Naive B cell (primary cell): ENCODE data around the gene TMEM108. TPM values are rescaled to one million over a fixed set of nuclear protein-coding genes. Genes with fewer than 3 reads are reported as not detected.

Experiments
- ATAC-seq, 2 donors: fragments of 150-1000 bp; cut with Tn5 transposase; 2 replicates each; pipeline ENCODE4 v1.10.0; 2021; ENCODE audit warnings: low read depth in 2 of 2, mild to moderate bottlenecking in 2 of 2, moderate library complexity in 2 of 2
- DNase-seq: peaks from one replicate; pipeline ENCODE4 v3.0.0; 2022
- H3K27ac Mint-ChIP-seq, 6 donors: one replicate each; pipeline ENCODE4 v1.8.0; 2020 to 2022; ENCODE audit warnings: mild to moderate bottlenecking in 6 of 6, mixed read lengths in 6 of 6, moderate library complexity in 5 of 6, inconsistent platforms in 2 of 6
- H3K27me3 Mint-ChIP-seq, 3 donors: one replicate each; pipeline ENCODE4 v1.8.0; 2021 to 2022; ENCODE audit warnings: mixed read lengths in 3 of 3, mild to moderate bottlenecking in 1 of 3
- H3K36me3 Mint-ChIP-seq, 2 donors: one replicate each; pipeline ENCODE4 v1.8.0; 2020 to 2022; ENCODE audit warnings: mixed read lengths in 2 of 2, inconsistent platforms in 1 of 2, mild to moderate bottlenecking in 1 of 2
- H3K4me1 Mint-ChIP-seq, 3 donors: one replicate each; pipeline ENCODE4 v1.8.0; 2020 to 2022; ENCODE audit warnings: mixed read lengths in 3 of 3, inconsistent platforms in 1 of 3, mild to moderate bottlenecking in 1 of 3, moderate library complexity in 1 of 3
- H3K4me3 Mint-ChIP-seq, 8 donors: one replicate each; pipeline ENCODE4 v1.8.0; 2020 to 2022; ENCODE audit warnings: mild to moderate bottlenecking in 8 of 8, mixed read lengths in 8 of 8, moderate library complexity in 8 of 8, inconsistent platforms in 2 of 8
- H3K9me3 Mint-ChIP-seq, 7 donors: one replicate each; pipeline ENCODE4 v1.8.0; 2020 to 2022; ENCODE audit warnings: mixed read lengths in 7 of 7, mild to moderate bottlenecking in 5 of 7, inconsistent platforms in 2 of 7, moderate library complexity in 1 of 7
- polyA plus RNA-seq, 6 donors: library from polyadenylated mRNA; unstranded; fragments of 300-500 nt; fragmentation: Illumina TruSeq; gene quantifications; one replicate each; pipeline ENCODE4 v1.2.3, GENCODE V29; 2021; ENCODE audit warnings: low read depth in 6 of 6

The TMEM108 gene
- polyA plus RNA-seq, 6 donors from 2014 or later, result not detected

- H3K36me3 Mint-ChIP-seq, result no peaks in the 10 kb centered on the region
- ATAC-seq (no peak), DNase-seq (no peak)
- no peaks in the 10 kb centered on the region for H3K9me3 Mint-ChIP-seq
- no peaks in the 10 kb centered on the region for H3K4me1 Mint-ChIP-seq
- peaks cover 0 to 11% (median 10%) of the 10 kb centered on the region in 3 donors for H3K27me3 Mint-ChIP-seq
- H3K4me3 Mint-ChIP-seq, result no peak overlapping the region
- H3K27ac Mint-ChIP-seq, result peak overlapping the region in 1 of 6 donors; percentile 24
Observed at GRCh38 chr3:133375403-133375745, 337.2 kb downstream of the TMEM108 start.

DNA sequence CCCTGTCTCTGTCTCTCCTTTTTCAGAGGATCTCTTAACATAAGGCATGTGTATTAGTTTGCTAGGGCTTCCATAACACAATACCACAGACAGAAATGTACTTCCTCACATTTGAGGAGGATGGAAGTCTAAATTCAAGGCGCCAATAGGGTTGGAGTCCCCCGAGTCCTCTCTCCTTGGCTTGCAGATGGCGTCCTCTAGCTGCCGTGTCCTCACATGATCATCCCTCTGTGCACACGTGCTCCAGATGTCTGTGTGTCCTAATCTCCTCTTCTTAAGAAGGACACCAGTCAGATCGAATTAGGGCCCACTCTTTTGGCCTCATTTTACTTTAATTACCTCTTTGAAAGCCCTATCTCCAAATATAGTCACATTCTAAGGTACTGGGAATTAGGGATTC lies 338.6 kb downstream of the TMEM108 start:
- no peaks in the 10 kb centered on the region for H3K36me3 Mint-ChIP-seq
- H3K4me3 Mint-ChIP-seq, result no peak overlapping the region
- H3K4me1 Mint-ChIP-seq, result no peaks in the 10 kb centered on the region
- ATAC-seq (no peak), DNase-seq (no peak)
- H3K9me3 Mint-ChIP-seq, result no peaks in the 10 kb centered on the region
- H3K27me3 Mint-ChIP-seq, result peaks cover 0 to 19% (median 1%) of the 10 kb centered on the region in 3 donors
- H3K27ac Mint-ChIP-seq, result peak overlapping the region in 1 of 6 donors; percentile 40

GRCh38 chr3:133377396-133377795 lies 339.2 kb downstream of the TMEM108 start:
- peaks cover 0 to 25% (median 4%) of the 10 kb centered on the region in 3 donors for H3K27me3 Mint-ChIP-seq

GRCh38 chr3:133379926-133380325 lies 341.7 kb downstream of the TMEM108 start:
- Mint-ChIP-seq H3K36me3 (no peaks in the 10 kb centered on the region), H3K4me3 (no peak overlapping the region), H3K27me3 (peaks cover 0 to 40% (median 19%) of the 10 kb centered on the region in 3 donors)

More at GRCh38 chr3:133377396-133377795, 339.2 kb downstream of the TMEM108 start:
- Mint-ChIP-seq H3K27ac (peak overlapping the region in 2 of 6 donors; percentile 40 to 73), H3K9me3 (no peaks in the 10 kb centered on the region), H3K36me3 (no peaks in the 10 kb centered on the region), H3K4me3 (no peak overlapping the region), H3K4me1 (no peaks in the 10 kb centered on the region)
- ATAC-seq (no peak), DNase-seq (no peak)

DNA sequence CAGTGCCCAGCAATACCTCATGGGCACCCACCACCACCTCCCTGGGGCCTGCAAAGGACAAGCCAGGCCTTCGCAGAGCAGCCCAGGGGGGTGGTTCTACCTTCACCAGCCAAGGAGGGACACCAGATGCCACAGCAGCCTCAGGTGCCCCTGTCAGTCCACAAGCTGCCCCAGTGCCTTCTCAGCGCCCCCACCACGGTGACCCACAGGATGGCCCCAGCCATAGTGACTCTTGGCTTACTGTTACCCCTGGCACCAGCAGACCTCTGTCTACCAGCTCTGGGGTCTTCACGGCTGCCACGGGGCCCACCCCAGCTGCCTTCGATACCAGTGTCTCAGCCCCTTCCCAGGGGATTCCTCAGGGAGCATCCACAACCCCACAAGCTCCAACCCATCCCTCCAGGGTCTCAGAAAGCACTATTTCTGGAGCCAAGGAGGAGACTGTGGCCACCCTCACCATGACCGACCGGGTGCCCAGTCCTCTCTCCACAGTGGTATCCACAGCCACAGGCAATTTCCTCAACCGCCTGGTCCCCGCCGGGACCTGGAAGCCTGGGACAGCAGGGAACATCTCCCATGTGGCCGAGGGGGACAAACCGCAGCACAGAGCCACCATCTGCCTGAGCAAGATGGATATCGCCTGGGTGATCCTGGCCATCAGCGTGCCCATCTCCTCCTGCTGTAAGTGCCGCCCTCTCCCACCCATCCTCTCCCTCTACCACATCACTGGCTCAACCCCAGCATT lies 342.5 kb downstream of the TMEM108 start:
- no peak for ATAC-seq
- H3K9me3 Mint-ChIP-seq, result no peaks in the 10 kb centered on the region
- H3K4me1 Mint-ChIP-seq, result peaks cover 0 to 4% (median 0%) of the 10 kb centered on the region in 3 donors

More at GRCh38 chr3:133379926-133380325, 341.7 kb downstream of the TMEM108 start:
- no peak for DNase-seq
- H3K4me1 Mint-ChIP-seq, result no peaks in the 10 kb centered on the region
- no peak for ATAC-seq
- H3K27ac Mint-ChIP-seq, result no peak overlapping the region
- no peaks in the 10 kb centered on the region for H3K9me3 Mint-ChIP-seq

GRCh38 chr3:133381346-133382109 lies 343.3 kb downstream of the TMEM108 start:
- no peaks in the 10 kb centered on the region for H3K36me3 Mint-ChIP-seq
- H3K9me3 Mint-ChIP-seq, result no peaks in the 10 kb centered on the region
- peaks cover 0 to 45% (median 30%) of the 10 kb centered on the region in 3 donors for H3K27me3 Mint-ChIP-seq
- peaks cover 0 to 7% (median 0%) of the 10 kb centered on the region in 3 donors for H3K4me1 Mint-ChIP-seq
- no peak for ATAC-seq
- H3K27ac Mint-ChIP-seq, result peak overlapping the region in 1 of 6 donors; percentile 8
- no peak for DNase-seq
- no peak overlapping the region for H3K4me3 Mint-ChIP-seq

More for the DNA sequence above, 342.5 kb downstream of the TMEM108 start:
- Mint-ChIP-seq H3K27ac (no peak overlapping the region), H3K4me3 (no peak overlapping the region), H3K27me3 (peaks cover 0 to 45% (median 26%) of the 10 kb centered on the region in 3 donors), H3K36me3 (no peaks in the 10 kb centered on the region)
- DNase-seq, result no peak

GRCh38 chr3:133383175-133383574 lies 345.0 kb downstream of the TMEM108 start:
- Mint-ChIP-seq H3K4me1 (peaks cover 0 to 7% (median 0%) of the 10 kb centered on the region in 3 donors), H3K4me3 (no peak overlapping the region), H3K9me3 (no peaks in the 10 kb centered on the region), H3K27ac (no peak overlapping the region), H3K27me3 (peaks cover 0 to 45% (median 30%) of the 10 kb centered on the region in 3 donors), H3K36me3 (no peaks in the 10 kb centered on the region)
- no peak for ATAC-seq
- no peak for DNase-seq

GRCh38 chr3:133383741-133384140 lies 345.6 kb downstream of the TMEM108 start:
- no peaks in the 10 kb centered on the region for H3K9me3 Mint-ChIP-seq

DNA sequence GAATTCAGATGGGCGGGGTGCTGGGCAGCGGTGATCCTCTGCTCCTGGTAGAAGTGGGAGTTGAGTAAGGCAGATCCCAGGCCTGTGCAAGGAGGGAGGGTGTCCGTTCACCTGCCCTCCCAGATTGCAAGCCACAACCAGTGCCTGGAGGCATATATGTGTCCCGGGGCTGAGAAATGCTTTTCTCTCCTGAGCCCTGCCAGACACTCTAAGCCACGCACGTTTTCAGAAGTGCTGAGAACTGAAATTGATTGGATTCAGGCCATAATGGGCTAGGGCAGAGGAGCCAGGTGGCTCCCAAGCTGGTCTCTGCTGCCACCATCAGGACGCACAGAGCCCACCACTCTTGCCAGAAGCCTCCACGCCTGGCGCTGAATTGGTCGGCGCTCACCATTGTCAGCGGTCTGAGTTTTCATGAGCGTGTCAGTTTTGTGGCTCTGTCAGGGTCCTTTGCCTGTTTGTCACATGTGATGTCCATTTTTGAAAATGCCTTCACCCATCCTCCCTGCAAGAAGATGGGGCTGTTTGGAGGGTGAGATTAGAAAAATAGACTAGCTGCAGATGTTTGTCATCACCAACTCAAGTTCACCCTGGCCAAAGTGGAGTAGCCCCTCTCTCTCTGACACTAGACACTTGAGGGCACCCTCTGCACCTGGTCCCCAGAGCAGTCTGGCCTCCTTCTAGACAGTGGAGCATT lies 346.3 kb downstream of the TMEM108 start:
- H3K36me3 Mint-ChIP-seq, result no peaks in the 10 kb centered on the region
- no peak overlapping the region for H3K4me3 Mint-ChIP-seq
- H3K9me3 Mint-ChIP-seq, result no peaks in the 10 kb centered on the region
- H3K27me3 Mint-ChIP-seq, result peaks cover 0 to 50% (median 30%) of the 10 kb centered on the region in 3 donors
- peak; percentile 58 to 61 for ATAC-seq
- peaks cover 0 to 7% (median 0%) of the 10 kb centered on the region in 3 donors for H3K4me1 Mint-ChIP-seq
- no peak overlapping the region for H3K27ac Mint-ChIP-seq
- no peak for DNase-seq

More at GRCh38 chr3:133383741-133384140, 345.6 kb downstream of the TMEM108 start:
- no peak for DNase-seq
- no peak for ATAC-seq
- H3K27me3 Mint-ChIP-seq, result peaks cover 0 to 45% (median 30%) of the 10 kb centered on the region in 3 donors
- H3K4me1 Mint-ChIP-seq, result peaks cover 0 to 7% (median 0%) of the 10 kb centered on the region in 3 donors
- H3K36me3 Mint-ChIP-seq, result no peaks in the 10 kb centered on the region
- no peak overlapping the region for H3K27ac Mint-ChIP-seq
- no peak overlapping the region for H3K4me3 Mint-ChIP-seq

GRCh38 chr3:133386876-133387275 lies 348.7 kb downstream of the TMEM108 start:
- H3K4me3 Mint-ChIP-seq, result no peak overlapping the region
- no peaks in the 10 kb centered on the region for H3K9me3 Mint-ChIP-seq
- H3K27me3 Mint-ChIP-seq, result peaks cover 0 to 35% (median 30%) of the 10 kb centered on the region in 3 donors
- H3K36me3 Mint-ChIP-seq, result no peaks in the 10 kb centered on the region
- DNase-seq (no peak), ATAC-seq (no peak)
- no peak overlapping the region for H3K27ac Mint-ChIP-seq
- H3K4me1 Mint-ChIP-seq, result peaks cover 0 to 7% (median 0%) of the 10 kb centered on the region in 3 donors

GRCh38 chr3:133387341-133387740 lies 349.1 kb downstream of the TMEM108 start:
- H3K27ac Mint-ChIP-seq, result no peak overlapping the region
- peaks cover 0 to 30% (median 27%) of the 10 kb centered on the region in 3 donors for H3K27me3 Mint-ChIP-seq
- no peak overlapping the region for H3K4me3 Mint-ChIP-seq
- DNase-seq, result no peak
- H3K36me3 Mint-ChIP-seq, result no peaks in the 10 kb centered on the region
- no peak for ATAC-seq
- H3K9me3 Mint-ChIP-seq, result no peaks in the 10 kb centered on the region
- H3K4me1 Mint-ChIP-seq, result peaks cover 0 to 7% (median 0%) of the 10 kb centered on the region in 3 donors

GRCh38 chr3:133388696-133389395 lies 350.7 kb downstream of the TMEM108 start:
- Mint-ChIP-seq H3K9me3 (peaks cover 0 to 3% (median 0%) of the 10 kb centered on the region in 7 donors), H3K27ac (peak overlapping the region in 1 of 6 donors; percentile 33), H3K36me3 (peaks cover 0 to 3% of the 10 kb centered on the region in 2 donors), H3K4me1 (peaks cover 0 to 7% (median 0%) of the 10 kb centered on the region in 3 donors), H3K4me3 (no peak overlapping the region), H3K27me3 (peaks cover 0 to 29% (median 27%) of the 10 kb centered on the region in 3 donors)
- DNase-seq (no peak), ATAC-seq (no peak)
